ENCODE results near the gene AAK1.

GRCh38 chr2:69491864-69492263, 151.7 kb downstream of the AAK1 start:
- TF ChIP-seq CTCF (IDR thresholded peaks at IDR 0.05) = no peak
- TF ChIP-seq POLR2A (IDR thresholded peaks at IDR 0.05) = no peak

Measured in breast epithelium (tissue), 3 donors.